SK-N-SH treated with all-trans-retinoic acid at 6 μM for 48 hours (cell line): ENCODE data around the gene SLC38A3.

Source experiments
- ATAC-seq: fragments of 200-7000 bp; cut with Tn5 transposase; 3 replicates; pipeline ENCODE4 v1.9.1; 2020; ENCODE audit warnings: mild to moderate bottlenecking, moderate library complexity
- ARNTL ChIP-seq: fragments of 450-650 bp; formaldehyde crosslinking; IDR thresholded peaks from 2 replicates; pipeline ENCODE4 v1.5.0; 2020; ENCODE audit warnings: low read depth, mild to moderate bottlenecking, moderate library complexity, borderline replicate concordance
- BACH2 ChIP-seq: fragments of 250-450 bp; sonication (Bioruptor Pico); IDR thresholded peaks from 2 replicates; pipeline ENCODE4 v1.9.0; 2021; ENCODE audit warnings: mild to moderate bottlenecking, borderline replicate concordance
- CREB5 ChIP-seq: fragments of 250-450 bp; sonication (Bioruptor Pico); IDR thresholded peaks from 2 replicates; pipeline ENCODE4 v1.5.1; 2020; ENCODE audit warnings: low read depth, mild to moderate bottlenecking, moderate library complexity
- CSDC2 ChIP-seq: fragments of 250-450 bp; sonication (Bioruptor Pico); IDR thresholded peaks from 2 replicates; pipeline ENCODE4 v1.5.0; 2020; ENCODE audit warnings: mild to moderate bottlenecking, moderate library complexity
- CSRNP3 ChIP-seq: fragments of 250-450 bp; sonication (Bioruptor Pico); IDR thresholded peaks from 2 replicates; pipeline ENCODE4 v1.5.1; 2021; ENCODE audit warnings: mild to moderate bottlenecking, moderate library complexity
- ESRRG ChIP-seq: fragments of 250-450 bp; sonication (Bioruptor Pico); IDR thresholded peaks from 2 replicates; pipeline ENCODE4 v1.6.1; 2021; ENCODE audit warnings: mild to moderate bottlenecking
- GLIS3 ChIP-seq: fragments of 250-450 bp; sonication (Bioruptor Pico); IDR thresholded peaks from 2 replicates; pipeline ENCODE4 v1.5.0; 2020; ENCODE audit warnings: mild to moderate bottlenecking, moderate library complexity
- ISL1 ChIP-seq: fragments of 250-450 bp; sonication (Bioruptor Pico); IDR thresholded peaks from 2 replicates; pipeline ENCODE4 v2.1.2; 2022; ENCODE audit warnings: mild to moderate bottlenecking, moderate library complexity
- OSR1 ChIP-seq: fragments of 250-450 bp; sonication (Bioruptor Pico); IDR thresholded peaks from 2 replicates; pipeline ENCODE4 v1.8.0; 2022; ENCODE audit warnings: moderate library complexity, mild to moderate bottlenecking, inconsistent platforms
- PATZ1 ChIP-seq: fragments of 250-450 bp; sonication (Bioruptor Pico); IDR thresholded peaks from 2 replicates; pipeline ENCODE4 v1.8.0; 2020; ENCODE audit warnings: mild to moderate bottlenecking, moderate library complexity, borderline replicate concordance
- POU6F1 ChIP-seq: fragments of 250-450 bp; sonication (Bioruptor Pico); IDR thresholded peaks from 2 replicates; pipeline ENCODE4 v1.8.0; 2021; ENCODE audit warnings: low read depth, mild to moderate bottlenecking, moderate library complexity, borderline replicate concordance
- PPARA ChIP-seq: fragments of 250-450 bp; sonication (Bioruptor Pico); IDR thresholded peaks from 2 replicates; pipeline ENCODE4 v1.5.0; 2020; ENCODE audit warnings: mild to moderate bottlenecking, borderline replicate concordance
- SNAI2 ChIP-seq: fragments of 250-450 bp; sonication (Bioruptor Pico); IDR thresholded peaks from 2 replicates; pipeline ENCODE4 v1.5.0; 2020; ENCODE audit warnings: mild to moderate bottlenecking, moderate library complexity
- TCF4 ChIP-seq: fragments of 250-450 bp; sonication (Bioruptor Pico); IDR thresholded peaks from 2 replicates; pipeline ENCODE4 v1.8.0; 2021; ENCODE audit warnings: mild to moderate bottlenecking, moderate library complexity, borderline replicate concordance
- TOX ChIP-seq: fragments of 250-450 bp; sonication (Bioruptor Pico); IDR thresholded peaks from 2 replicates; pipeline ENCODE4 v1.8.0; 2021; ENCODE audit warnings: mild to moderate bottlenecking, moderate library complexity, borderline replicate concordance
- TSHZ2 ChIP-seq: fragments of 250-450 bp; sonication (Bioruptor Pico); IDR thresholded peaks from 2 replicates; pipeline ENCODE4 v1.5.0; 2020; ENCODE audit warnings: mild to moderate bottlenecking, moderate library complexity
- ZC3H10 ChIP-seq: fragments of 250-450 bp; sonication (Bioruptor Pico); IDR thresholded peaks from 2 replicates; pipeline ENCODE4 v1.5.1; 2021; ENCODE audit warnings: mild to moderate bottlenecking, moderate library complexity
- ZFP3 ChIP-seq: fragments of 250-450 bp; sonication (Bioruptor Pico); IDR thresholded peaks from 2 replicates; pipeline ENCODE4 v1.5.0; 2020; ENCODE audit warnings: mild to moderate bottlenecking, moderate library complexity
- ZFP30 ChIP-seq: fragments of 450-650 bp; formaldehyde crosslinking; IDR thresholded peaks from 2 replicates; pipeline ENCODE4 v1.5.0; 2022; ENCODE audit warnings: mild to moderate bottlenecking, moderate library complexity
- ZNF565 ChIP-seq: fragments of 450-650 bp; formaldehyde crosslinking; conservative IDR thresholded peaks from 2 replicates; pipeline ENCODE4 v1.5.0; 2020; ENCODE audit warnings: low read depth, mild to moderate bottlenecking, moderate library complexity
- ZNF70 ChIP-seq: fragments of 450-650 bp; formaldehyde crosslinking; IDR thresholded peaks from 2 replicates; pipeline ENCODE4 v1.5.0; 2020; ENCODE audit warnings: mild to moderate bottlenecking, moderate library complexity
- ZNF8 ChIP-seq: fragments of 450-650 bp; formaldehyde crosslinking; IDR thresholded peaks from 2 replicates; pipeline ENCODE4 v1.5.0; 2020; ENCODE audit warnings: mild to moderate bottlenecking, moderate library complexity

The SLC38A3 gene

GRCh38 chr3:50204804-50205412 lies at the start of gene SLC38A3:
SLC38A3 (plus strand) TSS chr3:50205271; CDS start chr3:50214200, 8,929 bp downstream.
- peak; percentile 63 for ATAC-seq
- TF ChIP-seq ISL1 (CRISPR knock-in tag) (no peak), PPARA (no peak), ZNF8 (no peak), ESRRG (CRISPR knock-in tag) (no peak), ARNTL (CRISPR knock-in tag) (no peak), GLIS3 (no peak), CSRNP3 (CRISPR knock-in tag) (no peak), ZFP3 (CRISPR knock-in tag) (no peak), ZFP30 (CRISPR knock-in tag) (no peak), ZC3H10 (CRISPR knock-in tag) (no peak), ZNF70 (CRISPR knock-in tag) (no peak), PATZ1 (CRISPR knock-in tag) (no peak), POU6F1 (CRISPR knock-in tag) (no peak), BACH2 (CRISPR knock-in tag) (no peak), OSR1 (CRISPR knock-in tag) (no peak)

- no peak for ATAC-seq
- no peak for TF ChIP-seq ZC3H10 (CRISPR knock-in tag)
- TF ChIP-seq ARNTL (CRISPR knock-in tag): no peak
- no peak for TF ChIP-seq GLIS3
- TF ChIP-seq TCF4 (CRISPR knock-in tag): no peak
- TF ChIP-seq CSDC2: no peak
- TF ChIP-seq CREB5 (CRISPR knock-in tag): no peak
- no peak for TF ChIP-seq ESRRG (CRISPR knock-in tag)
- TF ChIP-seq TOX (CRISPR knock-in tag): no peak
- TF ChIP-seq POU6F1 (CRISPR knock-in tag): no peak
- TF ChIP-seq ISL1 (CRISPR knock-in tag): no peak
- TF ChIP-seq ZNF70 (CRISPR knock-in tag): no peak
- TF ChIP-seq ZNF565: no peak
- no peak for TF ChIP-seq SNAI2
- TF ChIP-seq OSR1 (CRISPR knock-in tag): no peak
- TF ChIP-seq CSRNP3 (CRISPR knock-in tag): no peak
- TF ChIP-seq TSHZ2 (CRISPR knock-in tag): no peak
- no peak for TF ChIP-seq PATZ1 (CRISPR knock-in tag)
- TF ChIP-seq ZFP30 (CRISPR knock-in tag): no peak
Measured at GRCh38 chr3:50155491-50155878, 49.6 kb upstream of the SLC38A3 start.
